Coronary artery (tissue), 2 donors: ENCODE measurements around the gene HYLS1.
"Not testable (repeated sequence)": the region's sequence is repeated elsewhere in the genome, so short reads cannot be mapped to it uniquely, and the experiment has no call there.

Source experiments
- DNase-seq: peaks from one replicate; pipeline ENCODE4 v3.0.0-alpha.2; 2017; ENCODE audit warnings: low spot score
- H3K27ac ChIP-seq, 2 donors: fragments of 200-600 bp; sonication (generic); one replicate each; pipeline ENCODE4 v1.5.1; 2016 to 2019
- H3K4me3 ChIP-seq: fragments of 200-600 bp; sonication (generic); 2 replicates; pipeline ENCODE4 v1.5.1; 2016; ENCODE audit warnings: mild to moderate bottlenecking, moderate library complexity
- TF ChIP-seq, protein P1 (sequence below): fragments of 200-600 bp; sonication (generic); IDR thresholded peaks from one replicate; pipeline ENCODE4 v1.5.1; 2019; ENCODE audit warnings: antibody characterized with exemption

The HYLS1 gene

DNA sequence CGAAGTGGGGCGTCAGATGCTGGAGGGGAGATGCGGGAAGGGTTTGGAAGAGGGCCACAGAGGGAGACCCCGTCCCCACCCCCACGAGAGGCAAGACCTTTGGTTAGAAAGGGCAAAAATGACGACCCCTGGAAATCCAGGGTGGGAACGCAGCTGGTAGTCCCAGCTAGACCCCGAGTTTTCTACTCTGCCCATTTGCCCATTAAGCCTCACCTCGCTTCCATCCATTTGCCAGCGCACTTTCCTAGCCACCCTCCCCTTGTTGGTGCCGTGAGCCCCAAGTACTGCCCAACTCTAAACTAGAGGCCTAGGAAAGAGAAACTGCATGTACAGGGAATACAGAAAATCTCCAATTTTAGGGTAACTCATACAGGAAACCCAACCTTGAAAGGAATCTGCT, 17.2 kb downstream of the HYLS1 start:
- no peak for DNase-seq

DNA sequence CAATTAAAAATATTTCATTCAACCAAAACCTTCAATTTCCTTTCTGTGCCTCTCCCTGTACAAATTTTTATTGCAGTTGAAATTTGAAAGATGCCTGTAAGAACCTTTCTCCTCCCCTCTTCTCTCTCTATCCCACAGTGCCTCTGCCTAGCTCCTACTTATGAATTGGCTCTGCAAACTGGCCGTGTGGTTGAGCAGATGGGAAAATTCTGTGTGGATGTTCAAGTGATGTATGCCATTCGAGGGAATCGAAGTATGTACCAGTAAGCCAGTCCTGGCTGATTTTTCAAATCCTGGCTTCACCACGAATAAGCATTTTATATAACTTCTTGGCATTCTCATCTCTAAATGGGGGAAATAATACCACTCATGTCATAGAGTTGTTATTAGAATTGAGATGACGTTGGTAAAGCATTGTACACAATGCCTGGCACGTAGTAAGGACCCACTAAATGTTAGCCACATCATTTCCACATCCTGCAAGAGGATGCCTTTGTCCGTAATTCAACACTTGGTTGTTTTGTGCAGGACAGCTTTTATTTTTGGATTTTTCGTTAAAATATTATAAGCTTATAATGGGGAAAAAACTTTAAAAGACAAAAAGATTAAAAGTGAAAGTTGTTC, 22.9 kb downstream of the HYLS1 start:
- H3K4me3 ChIP-seq = no peak overlapping the region
- TF ChIP-seq, protein P1, sequence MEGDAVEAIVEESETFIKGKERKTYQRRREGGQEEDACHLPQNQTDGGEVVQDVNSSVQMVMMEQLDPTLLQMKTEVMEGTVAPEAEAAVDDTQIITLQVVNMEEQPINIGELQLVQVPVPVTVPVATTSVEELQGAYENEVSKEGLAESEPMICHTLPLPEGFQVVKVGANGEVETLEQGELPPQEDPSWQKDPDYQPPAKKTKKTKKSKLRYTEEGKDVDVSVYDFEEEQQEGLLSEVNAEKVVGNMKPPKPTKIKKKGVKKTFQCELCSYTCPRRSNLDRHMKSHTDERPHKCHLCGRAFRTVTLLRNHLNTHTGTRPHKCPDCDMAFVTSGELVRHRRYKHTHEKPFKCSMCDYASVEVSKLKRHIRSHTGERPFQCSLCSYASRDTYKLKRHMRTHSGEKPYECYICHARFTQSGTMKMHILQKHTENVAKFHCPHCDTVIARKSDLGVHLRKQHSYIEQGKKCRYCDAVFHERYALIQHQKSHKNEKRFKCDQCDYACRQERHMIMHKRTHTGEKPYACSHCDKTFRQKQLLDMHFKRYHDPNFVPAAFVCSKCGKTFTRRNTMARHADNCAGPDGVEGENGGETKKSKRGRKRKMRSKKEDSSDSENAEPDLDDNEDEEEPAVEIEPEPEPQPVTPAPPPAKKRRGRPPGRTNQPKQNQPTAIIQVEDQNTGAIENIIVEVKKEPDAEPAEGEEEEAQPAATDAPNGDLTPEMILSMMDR = no peak
- H3K27ac ChIP-seq = no peak overlapping the region
- no peak for DNase-seq

More for the DNA sequence above, 17.2 kb downstream of the HYLS1 start:
- TF ChIP-seq, protein P1 = no peak
- Histone ChIP-seq H3K4me3 (peak overlapping the region; percentile 70), H3K27ac (no peak overlapping the region)

DNA sequence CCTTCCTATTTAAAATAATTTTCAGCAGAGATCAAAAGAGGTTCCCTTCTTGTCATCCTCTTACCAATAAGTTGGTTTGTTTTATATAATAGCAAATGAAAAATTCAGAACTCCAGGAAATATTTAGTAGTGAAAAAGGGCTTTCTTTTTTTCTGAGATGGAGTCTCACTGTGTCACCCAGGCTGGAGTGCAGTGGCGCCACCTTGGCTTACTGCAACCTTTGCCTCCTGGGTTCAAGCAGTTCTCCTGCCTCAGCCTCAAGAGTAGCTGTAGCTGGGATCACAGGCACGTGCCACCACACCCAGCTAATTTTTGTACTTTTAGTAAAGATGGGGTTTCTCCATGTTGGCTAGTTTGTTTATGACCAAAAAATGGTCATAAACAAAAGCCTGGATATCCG, 27.1 kb downstream of the HYLS1 start:
- DNase-seq, H3K4me3 ChIP-seq, H3K27ac ChIP-seq: not testable (repeated sequence)

DNA sequence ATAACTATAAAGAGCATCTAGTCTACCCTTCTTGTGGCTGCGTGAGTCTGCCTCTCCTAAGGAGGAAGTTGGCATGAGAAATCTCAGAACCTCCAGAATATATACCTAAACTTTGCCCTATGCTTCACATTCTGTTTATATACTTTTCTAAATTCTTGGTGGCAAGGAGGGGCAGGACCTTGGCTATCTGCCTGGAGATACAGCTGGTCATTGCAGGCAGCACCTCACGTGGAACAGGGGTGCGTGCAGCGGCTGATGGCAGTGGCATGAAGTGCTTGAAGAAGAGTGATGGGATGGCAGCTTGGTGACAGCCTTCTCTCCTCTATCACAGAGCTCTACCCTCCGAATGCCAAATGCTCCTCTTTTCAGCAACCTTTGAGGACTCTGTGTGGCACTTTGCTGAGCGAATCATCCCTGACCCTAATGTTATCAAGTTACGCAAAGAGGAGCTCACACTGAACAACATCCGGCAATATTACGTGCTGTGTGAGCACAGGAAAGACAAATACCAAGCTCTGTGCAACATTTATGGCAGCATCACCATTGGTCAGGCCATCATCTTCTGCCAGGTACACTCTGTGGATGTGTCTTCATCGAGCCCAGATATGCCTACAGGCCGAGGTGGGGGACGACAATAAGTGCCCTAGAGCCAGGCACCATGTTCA, 29.3 kb downstream of the HYLS1 start:
- DNase-seq = no peak
- Histone ChIP-seq H3K4me3 (no peak overlapping the region), H3K27ac (no peak overlapping the region)
- TF ChIP-seq, protein P1 = no peak

DNA sequence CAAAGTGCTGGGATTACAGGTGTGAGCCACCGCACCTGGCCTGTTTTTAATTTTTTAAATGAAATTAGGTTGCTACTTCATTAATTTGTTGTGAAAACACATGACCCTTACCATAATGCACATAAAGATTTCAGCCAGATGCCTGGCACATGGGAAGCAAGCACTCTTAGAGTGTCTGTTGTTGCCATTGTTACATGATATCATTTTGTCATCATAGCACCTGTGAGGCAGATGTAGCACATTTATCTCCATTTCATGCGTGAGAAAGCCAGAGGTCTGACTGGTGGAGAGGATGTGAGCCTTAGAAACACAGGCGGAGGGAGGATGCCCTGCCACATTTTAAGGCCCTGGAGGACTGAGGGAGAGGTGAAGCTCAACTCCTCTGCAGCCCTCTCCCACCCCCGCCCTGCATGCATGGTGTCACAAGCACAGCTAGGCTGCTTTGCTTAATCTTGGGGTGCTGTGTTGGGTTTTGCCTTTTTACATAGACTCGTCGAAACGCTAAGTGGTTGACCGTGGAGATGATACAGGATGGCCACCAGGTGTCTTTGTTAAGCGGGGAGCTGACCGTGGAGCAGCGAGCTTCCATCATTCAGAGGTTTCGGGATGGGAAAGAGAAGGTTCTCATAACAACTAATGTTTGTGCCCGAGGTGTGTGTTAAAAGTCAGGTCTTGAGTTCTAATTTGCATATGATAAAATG, 30.8 kb downstream of the HYLS1 start:
- TF ChIP-seq, protein P1 = no peak
- DNase-seq = no peak
- H3K4me3 ChIP-seq = no peak overlapping the region

DNA sequence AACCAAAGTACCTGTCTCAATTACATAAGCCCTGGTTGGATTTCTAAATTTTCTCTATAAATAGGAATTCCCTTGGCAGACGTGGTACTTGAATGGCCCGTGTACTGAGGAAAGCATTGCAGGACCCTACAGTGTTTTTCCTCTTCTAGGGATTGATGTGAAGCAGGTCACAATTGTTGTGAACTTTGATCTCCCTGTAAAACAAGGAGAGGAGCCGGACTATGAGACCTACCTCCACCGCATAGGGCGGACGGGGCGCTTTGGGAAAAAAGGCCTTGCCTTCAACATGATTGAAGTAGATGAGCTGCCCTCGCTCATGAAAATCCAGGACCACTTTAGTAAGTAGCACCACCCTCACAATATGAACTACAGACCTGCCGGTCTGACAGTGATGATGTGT, 33.6 kb downstream of the HYLS1 start:
- DNase-seq = no peak
- H3K4me3 ChIP-seq = no peak overlapping the region
- no peak overlapping the region for H3K27ac ChIP-seq
- TF ChIP-seq, protein P1 = no peak

More for the DNA sequence above, 30.8 kb downstream of the HYLS1 start:
- no peak overlapping the region for H3K27ac ChIP-seq

DNA sequence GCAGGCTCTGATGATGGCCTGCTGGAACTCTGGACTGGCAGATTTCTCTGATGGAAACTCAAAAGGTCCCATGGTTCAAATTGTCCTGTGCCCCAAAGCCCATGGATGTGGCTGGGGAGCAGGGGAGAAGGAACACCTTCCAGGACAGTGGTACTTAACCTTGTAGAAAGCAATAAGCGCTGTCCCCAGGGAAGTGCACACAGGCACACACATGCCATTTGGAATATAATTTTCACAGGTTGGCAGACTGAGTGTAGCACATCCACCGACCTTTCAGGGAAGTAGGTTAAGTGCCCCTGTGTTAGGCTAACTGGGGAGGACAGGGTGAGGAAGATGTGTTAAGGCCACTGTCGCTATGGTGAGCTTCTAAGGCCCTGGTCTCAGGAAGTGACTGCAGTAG, 34.7 kb downstream of the HYLS1 start:
- H3K4me3 ChIP-seq = no peak overlapping the region
- TF ChIP-seq, protein P1 = no peak
- DNase-seq = no peak
- no peak overlapping the region for H3K27ac ChIP-seq
